H1 (cell line): ENCODE measurements around the gene CEP128. TPM values are rescaled to one million over a fixed set of nuclear protein-coding genes. Genes with fewer than 3 reads are reported as not detected.

ENCODE experiments used
- CTCF ChIA-PET: fragments of 300-600 bp; sonication (Branson Sonifier 250); formaldehyde crosslinking; loops from one replicate; lab custom pipeline; 2021; ENCODE audit not compliant: partially characterized antibody; lab: Charles Lee
- POLR2A ChIA-PET: fragments of 300-600 bp; sonication (Branson Sonifier 250); formaldehyde crosslinking; loops from one replicate; lab custom pipeline; 2021; ENCODE audit warnings: inconsistent platforms; ENCODE audit not compliant: partially characterized antibody; lab: Charles Lee
- DNase-seq, 2 experiments: peaks; one replicate each; pipeline versions ENCODE4 v3.0.0 to v3.0.0-alpha.2; 2010 to 2022; ENCODE audit warnings: low spot score in 2 of 2, low read depth in 1 of 2, mixed read lengths in 1 of 2
- FAIRE-seq: peaks from 2 replicates; lab custom pipeline; 2011; peaks lifted over from hg19 to GRCh38; lab: Jason Lieb, UNC
- H2AFZ ChIP-seq: 2 replicates; pipeline ENCODE4 v1.8.1; 2012; ENCODE audit warnings: low read length, inconsistent platforms
- H2AK5ac ChIP-seq: 2 replicates; pipeline ENCODE4 v1.6.1; 2013; ENCODE audit warnings: low read depth, low read length
- H2BK120ac ChIP-seq: replicated peaks from 2 replicates; pipeline ENCODE3; 2013; ENCODE audit warnings: low read depth, low read length, inconsistent platforms
- H2BK12ac ChIP-seq: 2 replicates; pipeline ENCODE4 v1.6.1; 2013; ENCODE audit warnings: low read depth, low read length
- H2BK15ac ChIP-seq: 2 replicates; pipeline ENCODE4 v1.6.1; 2013; ENCODE audit warnings: low read length
- H2BK20ac ChIP-seq: 2 replicates; pipeline ENCODE4 v1.6.1; 2013; ENCODE audit warnings: low read length
- H2BK5ac ChIP-seq: 2 replicates; pipeline ENCODE4 v1.6.1; 2013; ENCODE audit warnings: low read depth, low read length
- H3K14ac ChIP-seq: 2 replicates; pipeline ENCODE4 v1.6.1; 2013; ENCODE audit warnings: inconsistent platforms; ENCODE audit not compliant: insufficient read length
- H3K18ac ChIP-seq: 2 replicates; pipeline ENCODE4 v1.6.1; 2013; ENCODE audit warnings: low read length; ENCODE audit errors: extremely low read depth
- H3K23ac ChIP-seq: 2 replicates; pipeline ENCODE4 v1.6.1; 2013; ENCODE audit warnings: inconsistent platforms; ENCODE audit not compliant: insufficient read length
- H3K23me2 ChIP-seq: 2 replicates; pipeline ENCODE4 v1.6.1; 2013; ENCODE audit warnings: low read depth, low read length
- H3K27ac ChIP-seq: 2 replicates; pipeline ENCODE4 v1.6.1; 2011; ENCODE audit warnings: low read depth, low read length, inconsistent platforms
- H3K27me3 ChIP-seq, 4 experiments: replicated peaks in 1 of 4; 1 replicate in 1 of 4; 2 replicates in 3 of 4; pipeline versions ENCODE4 v1.6.1 to v1.8.1; 2011 to 2013; ENCODE audit warnings: low read length in 3 of 4, mild to moderate bottlenecking in 3 of 4, inconsistent platforms in 2 of 4, mixed read lengths in 2 of 4, moderate library complexity in 1 of 4; ENCODE audit not compliant: control insufficient read depth in 3 of 4, insufficient read depth in 3 of 4; ENCODE audit errors: extremely low read depth in 1 of 4
- H3K36me3 ChIP-seq, 4 experiments: 2 replicates each; pipeline versions ENCODE4 v1.6.1 to v1.8.1; 2011 to 2013; ENCODE audit warnings: mild to moderate bottlenecking in 4 of 4, low read length in 3 of 4, moderate library complexity in 2 of 4, control low read depth in 1 of 4, inconsistent platforms in 1 of 4; ENCODE audit not compliant: insufficient read depth in 4 of 4, control insufficient read depth in 2 of 4
- H3K4ac ChIP-seq: replicated peaks from 2 replicates; pipeline ENCODE3; 2013; ENCODE audit warnings: low read length, low read depth, mixed read lengths, inconsistent platforms; ENCODE audit not compliant: insufficient read length
- H3K4me1 ChIP-seq, 4 experiments: replicated peaks in 1 of 4; 1 replicate in 1 of 4; 2 replicates in 3 of 4; pipeline versions ENCODE4 v1.6.1 to v1.8.1; 2011 to 2013; ENCODE audit warnings: low read length in 3 of 4, inconsistent platforms in 2 of 4, mixed read lengths in 1 of 4; ENCODE audit not compliant: insufficient read depth in 4 of 4, control insufficient read depth in 3 of 4
- H3K4me2 ChIP-seq, 2 experiments: 2 replicates each; pipeline versions ENCODE4 v1.6.1 to v1.8.1; 2011 to 2013; ENCODE audit warnings: low read depth in 2 of 2, low read length in 2 of 2, control low read depth in 1 of 2, inconsistent platforms in 1 of 2, mild to moderate bottlenecking in 1 of 2; ENCODE audit not compliant: insufficient read depth in 1 of 2
- H3K4me3 ChIP-seq, 4 experiments: fragments of 200-600, 300-600 bp in 1 of 4; sonication (generic), shearing (Covaris generic), sonication (Bioruptor Twin) in 1 of 4; 2 replicates each; pipeline versions ENCODE4 v1.5.1 to v1.8.1; 2011 to 2016; ENCODE audit warnings: low read length in 4 of 4, low read depth in 3 of 4, control low read depth in 2 of 4, inconsistent platforms in 2 of 4, mild to moderate bottlenecking in 2 of 4, mixed read lengths in 1 of 4, moderate library complexity in 1 of 4; ENCODE audit not compliant: insufficient read depth in 2 of 4; ENCODE audit errors: extremely low read depth in 1 of 4
- H3K56ac ChIP-seq: replicated peaks from 2 replicates; pipeline ENCODE3; 2013; ENCODE audit warnings: low read depth, mild to moderate bottlenecking, mixed read lengths, low read length, inconsistent platforms; ENCODE audit not compliant: insufficient read length
- H3K79me1 ChIP-seq: 2 replicates; pipeline ENCODE4 v1.6.1; 2013; ENCODE audit warnings: low read depth, low read length, control low read depth
- H3K79me2 ChIP-seq, 2 experiments: 2 replicates each; pipeline versions ENCODE4 v1.6.1 to v1.8.1; 2012 to 2013; ENCODE audit warnings: low read length in 2 of 2, mild to moderate bottlenecking in 2 of 2, inconsistent platforms in 1 of 2; ENCODE audit not compliant: insufficient read depth in 2 of 2, control insufficient read depth in 1 of 2
- H3K9ac ChIP-seq, 4 experiments: replicated peaks in 1 of 4; 1 replicate in 1 of 4; 2 replicates in 3 of 4; pipeline versions ENCODE4 v1.6.1 to v1.8.1; 2011 to 2013; ENCODE audit warnings: low read depth in 3 of 4, low read length in 3 of 4, control low read depth in 2 of 4, mild to moderate bottlenecking in 2 of 4, moderate library complexity in 2 of 4, inconsistent platforms in 1 of 4; ENCODE audit errors: extremely low read depth in 1 of 4
- H3K9me3 ChIP-seq, 2 experiments: 2 replicates each; pipeline versions ENCODE4 v1.6.1 to v1.8.1; 2012 to 2013; ENCODE audit warnings: mild to moderate bottlenecking in 2 of 2, moderate library complexity in 2 of 2, control low read depth in 1 of 2, inconsistent platforms in 1 of 2, low read depth in 1 of 2, low read length in 1 of 2, mixed read lengths in 1 of 2; ENCODE audit not compliant: insufficient read depth in 2 of 2
- H4K20me1 ChIP-seq, 2 experiments: replicated peaks in 1 of 2; 2 replicates each; pipeline versions ENCODE3 to v1.8.1; 2011 to 2013; ENCODE audit warnings: inconsistent platforms in 2 of 2, low read length in 2 of 2, mild to moderate bottlenecking in 1 of 2; ENCODE audit not compliant: insufficient read depth in 2 of 2, control insufficient read depth in 1 of 2
- H4K5ac ChIP-seq: 2 replicates; pipeline ENCODE4 v1.6.1; 2013; ENCODE audit warnings: low read length, low read depth, mixed read lengths, inconsistent platforms; ENCODE audit not compliant: insufficient read length
- H4K8ac ChIP-seq: 2 replicates; pipeline ENCODE4 v1.8.0; 2013; ENCODE audit warnings: mild to moderate bottlenecking, moderate library complexity, low read length, inconsistent platforms; ENCODE audit not compliant: insufficient read depth; ENCODE audit errors: extremely low read depth
- H4K91ac ChIP-seq: replicated peaks from 2 replicates; pipeline ENCODE3; 2013; ENCODE audit warnings: low read length, mixed read lengths, inconsistent platforms; ENCODE audit not compliant: insufficient read length
- TEAD4 ChIP-seq: IDR thresholded peaks from 2 replicates; pipeline ENCODE4 v1.6.1; 2012; ENCODE audit warnings: low read depth, low read length, inconsistent platforms, mixed read lengths
- YY1 ChIP-seq: IDR thresholded peaks from 2 replicates; pipeline ENCODE4 v1.6.1; 2011; ENCODE audit warnings: low read depth, mild to moderate bottlenecking, low read length
- WGBS, 2 experiments: shearing (Covaris generic) in 1 of 2; methylation state at CpG; one replicate each; pipeline versions ENCODE4 v1.1.6 to v1.1.7; 2013 to 2015; ENCODE audit warnings: low lambda C conversion rate in 2 of 2, mixed read lengths in 2 of 2, inconsistent platforms in 1 of 2, low coverage in 1 of 2, missing lambda C conversion rate in 1 of 2; ENCODE audit not compliant: insufficient replicate concordance in 2 of 2, insufficient coverage in 1 of 2, insufficient read length in 1 of 2; ENCODE audit errors: extremely low coverage in 1 of 2, missing lambda C conversion rate in 1 of 2; 5-methylcytosine and 5-hydroxymethylcytosine counted together
- polyA plus RNA-seq, 7 experiments: library from polyadenylated mRNA; depleted of rRNA in 3 of 7; stranded (reverse) in 5 of 7; unstranded in 2 of 7; fragments of >200 nt in 5 of 7; fragments of 200-250 nt in 2 of 7; gene quantifications; 1 replicate in 5 of 7; 2 replicates in 1 of 7; 4 replicates in 1 of 7; pipeline versions ENCODE4 v1.2.1 to v1.2.3, GENCODE V29; 2011 to 2013; ENCODE audit warnings: missing spikeins in 2 of 7, mixed read lengths in 2 of 7
- total RNA-seq: library from RNA; stranded (reverse); fragmentation: NEBNext Ultra II Directional; extraction: Animal tissue kit (Norgen Biotek cat#: 25700); gene quantifications from 2 replicates; pipeline ENCODE4 v1.2.1, GENCODE V29; 2021

Gene CEP128
- total and polyA plus RNA-seq, 2 of the 8 experiments (the other 6 are each of a cell fraction or from before 2014, with no cell fraction given): 1.9 to 17.0 TPM

GRCh38 chr14:80455031-80455430, 486.5 kb downstream of the CEP128 start:
- 91% methylated on average over 6 of the region's 6 CpGs; no CpG with 5 or more reads in 1 of the 2 experiments for WGBS, 2 experiments
- H4K20me1 ChIP-seq: no peaks in the 10 kb centered on the region
- H2BK5ac ChIP-seq: no peak overlapping the region
- no peak overlapping the region for H3K9ac ChIP-seq
- H4K91ac ChIP-seq: no peak overlapping the region
- no peak overlapping the region for H3K14ac ChIP-seq
- no peak overlapping the region for H3K4me3 ChIP-seq
- H3K56ac ChIP-seq: no peak overlapping the region
- H3K79me2 ChIP-seq: no peaks in the 10 kb centered on the region
- ChIA-PET CTCF (no interaction called here), POLR2A (no interaction called here)
- H4K5ac ChIP-seq: no peak overlapping the region
- H2BK12ac ChIP-seq: no peak overlapping the region
- H2AFZ ChIP-seq: no peak overlapping the region
- H3K79me1 ChIP-seq: no peaks in the 10 kb centered on the region
- DNase-seq (no peak), FAIRE-seq (no peak)
- no peak overlapping the region for H3K27ac ChIP-seq
- H3K9me3 ChIP-seq: peaks cover 5 to 10% of the 10 kb centered on the region in 2 experiments; a peak in 1 of 4 replicates
- no peak overlapping the region for H2AK5ac ChIP-seq
- no peak overlapping the region for H4K8ac ChIP-seq
- H2BK120ac ChIP-seq: no peak overlapping the region
- no peaks in the 10 kb centered on the region for H3K4me1 ChIP-seq
- no peak overlapping the region for H3K23ac ChIP-seq
- H2BK15ac ChIP-seq: no peak overlapping the region
- H3K4me2 ChIP-seq: no peak overlapping the region
- H2BK20ac ChIP-seq: no peak overlapping the region
- H3K4ac ChIP-seq: no peak overlapping the region
- no peaks in the 10 kb centered on the region for H3K36me3 ChIP-seq
- H3K18ac ChIP-seq: no peak overlapping the region
- no peaks in the 10 kb centered on the region for H3K27me3 ChIP-seq
- no peaks in the 10 kb centered on the region for H3K23me2 ChIP-seq
- TF ChIP-seq YY1 (peak; percentile 63; the same call in 1 of the 2 replicates), TEAD4 (no peak)
